GM12878 (cell line): Measurements from ENCODE around the gene ZNF284. TPM values are rescaled to one million over a fixed set of nuclear protein-coding genes. Genes with fewer than 3 reads are reported as not detected.

Experiments used
- ATAC-seq: fragments of 200-7000 bp; cut with Tn5 transposase; 3 replicates; pipeline ENCODE4 v1.9.1; 2020; ENCODE audit warnings: mild to moderate bottlenecking, moderate library complexity
- BruUV-seq: library from RNA; stranded (reverse); fragments of 400-500 nt; replicated peaks from 2 replicates; lab custom pipeline; 2021; lab: Mats Ljungman, UMichigan
- CTCF ChIA-PET: fragments of 300-600 bp; sonication (Branson Sonifier 250); formaldehyde crosslinking; extraction: SDS; loops from one replicate; lab custom pipeline; 2021; ENCODE audit warnings: inconsistent platforms; lab: Yijun Ruan, JAX
- POLR2A ChIA-PET: fragments of 350-600 bp; formaldehyde crosslinking; extraction: SDS; loops from one replicate; lab custom pipeline; 2021; ENCODE audit warnings: inconsistent platforms; lab: Charles Lee
- RAD21 ChIA-PET: fragments of 300-600 bp; sonication (Branson Sonifier 250); formaldehyde crosslinking; loops from one replicate; lab custom pipeline; 2023; ENCODE audit warnings: antibody characterized with exemption; ENCODE audit not compliant: unreplicated experiment; lab: Charles Lee
- SMC1A ChIA-PET: fragments of 300-600 bp; sonication (Branson Sonifier 250); formaldehyde crosslinking; loops from one replicate; lab custom pipeline; 2023; ENCODE audit not compliant: unreplicated experiment, uncharacterized antibody; lab: Charles Lee
- DNase-seq: peaks from one replicate; pipeline ENCODE4 v3.0.0-alpha.2; 2011; ENCODE audit warnings: low read depth, low spot score
- FAIRE-seq: peaks from 3 replicates; lab custom pipeline; 2011; peaks lifted over from hg19 to GRCh38; lab: Jason Lieb, UNC
- H2AFZ ChIP-seq: 2 replicates; pipeline ENCODE4 v1.6.0; 2011; ENCODE audit warnings: low read depth, low read length, control low read depth; ENCODE audit not compliant: control insufficient read depth
- H3K27ac ChIP-seq: 2 replicates; pipeline ENCODE4 v1.5.1; 2011; ENCODE audit warnings: control low read depth; ENCODE audit not compliant: control insufficient read depth, insufficient read depth
- H3K27me3 ChIP-seq, 2 experiments: replicated peaks in 1 of 2; 2 replicates each; pipeline versions ENCODE4 v1.6.0 to v1.6.1; 2011; ENCODE audit warnings: low read length in 1 of 2; ENCODE audit not compliant: control insufficient read depth in 2 of 2, insufficient read depth in 2 of 2
- H3K36me3 ChIP-seq, 2 experiments: 2 replicates each; pipeline ENCODE4 v1.5.1; 2011; ENCODE audit warnings: low read length in 1 of 2; ENCODE audit not compliant: control insufficient read depth in 2 of 2, insufficient read depth in 2 of 2
- H3K4me1 ChIP-seq: 2 replicates; pipeline ENCODE4 v1.6.1; 2011; ENCODE audit warnings: mild to moderate bottlenecking, low read length, moderate library complexity, mixed read lengths; ENCODE audit not compliant: control insufficient read depth, insufficient read depth
- H3K4me2 ChIP-seq: 2 replicates; pipeline ENCODE4 v1.6.0; 2011; ENCODE audit warnings: control low read depth; ENCODE audit not compliant: control insufficient read depth, insufficient read depth
- H3K4me3 ChIP-seq: fragments of 200-600 bp; sonication (generic); 2 replicates; pipeline ENCODE4 v1.5.1; 2016
- H3K79me2 ChIP-seq: 2 replicates; pipeline ENCODE4 v1.6.0; 2011; ENCODE audit warnings: low read length; ENCODE audit not compliant: control insufficient read depth, insufficient read depth
- H3K9ac ChIP-seq: 2 replicates; pipeline ENCODE4 v1.8.0; 2011; ENCODE audit warnings: low read length, control low read depth, mixed read lengths; ENCODE audit not compliant: control insufficient read depth, insufficient read depth
- H3K9me3 ChIP-seq: replicated peaks from 3 replicates; pipeline ENCODE4 v1.5.1; 2011; ENCODE audit warnings: mild to moderate bottlenecking, low read length; ENCODE audit not compliant: control insufficient read depth, insufficient read depth
- H4K20me1 ChIP-seq: 2 replicates; pipeline ENCODE4 v1.6.0; 2011; ENCODE audit not compliant: control insufficient read depth, insufficient read depth
- ETV6 ChIP-seq, 2 experiments: fragments of 450-650 bp in 1 of 2; IDR thresholded peaks in 1 of 2; conservative IDR thresholded peaks in 1 of 2; 2 replicates each; pipeline ENCODE4 v1.6.1; 2014; ENCODE audit warnings: antibody characterized with exemption in 1 of 2, borderline replicate concordance in 1 of 2, low read depth in 1 of 2, mild to moderate bottlenecking in 1 of 2, moderate library complexity in 1 of 2
- HCFC1 ChIP-seq: fragments of 150-350 bp; IDR thresholded peaks from 2 replicates; pipeline ENCODE4 v1.6.1; 2014; ENCODE audit warnings: low read length
- HDAC6 ChIP-seq: fragments of 200-600 bp; sonication (generic); IDR thresholded peaks from one replicate; pipeline ENCODE4 v1.8.0; 2017; ENCODE audit warnings: antibody characterized with exemption; ENCODE audit not compliant: unreplicated experiment
- IRF4 ChIP-seq: IDR thresholded peaks from 2 replicates; pipeline ENCODE4 v1.6.1; 2011; ENCODE audit warnings: low read depth, low read length
- MAX ChIP-seq: IDR thresholded peaks from 2 replicates; pipeline ENCODE4 v1.6.1; 2012; ENCODE audit warnings: low read depth, low read length, improper control_type of control experiment
- MTA3 ChIP-seq: IDR thresholded peaks from 2 replicates; pipeline ENCODE4 v1.6.1; 2012; ENCODE audit warnings: low read length, inconsistent platforms, borderline replicate concordance
- NBN ChIP-seq: fragments of 450-650 bp; IDR thresholded peaks from 2 replicates; pipeline ENCODE4 v1.6.1; 2016
- NR2F1 ChIP-seq: fragments of 450-650 bp; conservative IDR thresholded peaks from 2 replicates; pipeline ENCODE4 v1.6.1; 2017; ENCODE audit warnings: mild to moderate bottlenecking
- RCOR1 ChIP-seq: conservative IDR thresholded peaks from 2 replicates; pipeline ENCODE4 v1.6.1; 2012; ENCODE audit warnings: low read depth, low read length, improper control_type of control experiment
- STAT3 ChIP-seq: IDR thresholded peaks from 2 replicates; pipeline ENCODE4 v1.6.1; 2011; ENCODE audit warnings: low read depth, low read length, improper control_type of control experiment
- SUZ12 ChIP-seq: fragments of 200-600 bp; sonication (generic); IDR thresholded peaks from one replicate; pipeline ENCODE4 v1.6.1; 2018; ENCODE audit warnings: antibody characterized with exemption, mild to moderate bottlenecking; ENCODE audit not compliant: unreplicated experiment
- YBX1 ChIP-seq: fragments of 450-650 bp; IDR thresholded peaks from 2 replicates; pipeline ENCODE4 v1.6.1; 2016; ENCODE audit warnings: antibody characterized with exemption
- ZNF384 ChIP-seq: IDR thresholded peaks from 2 replicates; pipeline ENCODE4 v1.6.1; 2012; ENCODE audit warnings: low read depth, mild to moderate bottlenecking, low read length, improper control_type of control experiment, borderline replicate concordance
- WGBS: methylation state at CpG from one replicate; pipeline ENCODE4 v1.1.6; 2016; ENCODE audit warnings: low lambda C conversion rate; ENCODE audit not compliant: insufficient replicate concordance, insufficient coverage; ENCODE audit errors: missing lambda C conversion rate; 5-methylcytosine and 5-hydroxymethylcytosine counted together
- in situ Hi-C: fragments of 300-500 bp; cut with MboI; formaldehyde crosslinking; loops from 9 replicates; pipeline ENCODE4 v1.14.3; 2018; ENCODE audit warnings: mixed read lengths
- intact Hi-C: fragments of 100-400 bp; cut with micrococcal nuclease; formaldehyde crosslinking; loops from one replicate; pipeline ENCODE4 v1.14.2; 2022; ENCODE audit not compliant: unreplicated experiment
- polyA plus RNA-seq, 11 experiments: library from polyadenylated mRNA; depleted of rRNA in 4 of 11; unstranded in 6 of 11; stranded (reverse) in 5 of 11; fragments of >200 nt; fragmentation: Nextera tagmentation in 4 of 11; fragmentation: Illumina TruSeq in 1 of 11; extraction: Ambion mirVana in 4 of 11; extraction: Trizol in 1 of 11; gene quantifications; 1 replicate in 1 of 11; 2 replicates in 10 of 11; pipeline versions ENCODE4 v1.2.1 to v1.2.3, GENCODE V29; 2011 to 2016; ENCODE audit warnings: inconsistent platforms in 2 of 11, missing spikeins in 2 of 11, low read depth in 1 of 11
- total RNA-seq, 4 experiments: library from RNA; depleted of rRNA in 3 of 4; stranded (reverse); fragments of >200 nt in 3 of 4; fragmentation: Illumina TruSeq in 1 of 4; extraction: Trizol in 1 of 4; gene quantifications; 2 replicates each; pipeline versions ENCODE4 v1.2.1 to v1.2.3, GENCODE V29; 2013 to 2021
- TF ChIP-seq, protein P1 (sequence below): IDR thresholded peaks from 2 replicates; pipeline ENCODE4 v1.6.1; 2012; ENCODE audit warnings: low read depth, low read length, improper control_type of control experiment
- TF ChIP-seq, protein P2 (sequence below): IDR thresholded peaks from 2 replicates; pipeline ENCODE4 v1.6.1; 2011; ENCODE audit warnings: borderline replicate concordance, low read depth, mild to moderate bottlenecking, moderate library complexity, mixed read lengths, low read length; ENCODE audit not compliant: insufficient read depth; ENCODE audit errors: extremely low read length

Gene ZNF284
- total and polyA plus RNA-seq, 10 of the 15 experiments (the other 5 are each of a cell fraction or from before 2014, with no cell fraction given), result 0.35 to 1.7 (median 0.60) TPM

DNA sequence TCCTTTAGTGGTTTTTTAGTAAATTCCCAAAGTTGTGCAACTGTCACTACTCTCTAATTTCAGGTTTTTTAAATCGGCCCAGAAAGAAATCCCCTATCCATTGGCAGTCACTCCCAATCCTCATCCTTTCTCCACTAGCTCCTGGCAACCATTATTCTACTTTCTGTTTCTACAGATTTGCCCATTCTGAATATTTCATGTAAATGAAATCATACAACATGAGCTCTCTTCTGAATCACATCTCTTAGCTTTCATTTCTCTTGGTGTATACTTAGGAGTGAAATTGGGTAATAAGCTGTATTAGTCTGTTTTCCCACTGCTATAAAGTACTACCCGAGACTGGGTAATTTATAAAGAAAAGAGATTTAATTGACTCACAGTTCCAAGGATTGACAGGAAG lies 29.8 kb upstream of the ZNF284 start:
- Histone ChIP-seq H4K20me1 (no peaks in the 10 kb centered on the region), H3K79me2 (no peaks in the 10 kb centered on the region), H3K4me2 (no peak overlapping the region), H3K27ac (no peak overlapping the region), H3K4me1 (no peaks in the 10 kb centered on the region), H3K4me3 (no peak overlapping the region), H3K36me3 (no peaks in the 10 kb centered on the region), H3K9me3 (no peaks in the 10 kb centered on the region; the same call in 2 of the 3 replicates), H3K27me3 (no peaks in the 10 kb centered on the region), H3K9ac (no peak overlapping the region), H2AFZ (no peak overlapping the region)
- POLR2A ChIA-PET, result no interaction called here
- intact Hi-C loops, result no loop called here
- TF ChIP-seq ETV6 (conservative IDR thresholded peaks at IDR 0.05 in 1 of 2, IDR thresholded peaks at IDR 0.05 in 1 of 2; ENCODE audit: borderline replicate concordance in 1 of 2, low read depth in 1 of 2) (no peak), MAX (no peak), MTA3 (no peak), RCOR1 (no peak), NBN (no peak), NR2F1 (no peak), SUZ12 (no peak), STAT3 (no peak), YBX1 (no peak), HCFC1 (no peak), IRF4 (no peak), HDAC6 (no peak), ZNF384 (no peak)
- TF ChIP-seq, protein P1, sequence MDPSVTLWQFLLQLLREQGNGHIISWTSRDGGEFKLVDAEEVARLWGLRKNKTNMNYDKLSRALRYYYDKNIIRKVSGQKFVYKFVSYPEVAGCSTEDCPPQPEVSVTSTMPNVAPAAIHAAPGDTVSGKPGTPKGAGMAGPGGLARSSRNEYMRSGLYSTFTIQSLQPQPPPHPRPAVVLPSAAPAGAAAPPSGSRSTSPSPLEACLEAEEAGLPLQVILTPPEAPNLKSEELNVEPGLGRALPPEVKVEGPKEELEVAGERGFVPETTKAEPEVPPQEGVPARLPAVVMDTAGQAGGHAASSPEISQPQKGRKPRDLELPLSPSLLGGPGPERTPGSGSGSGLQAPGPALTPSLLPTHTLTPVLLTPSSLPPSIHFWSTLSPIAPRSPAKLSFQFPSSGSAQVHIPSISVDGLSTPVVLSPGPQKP, result no peak
- TF ChIP-seq, protein P2, sequence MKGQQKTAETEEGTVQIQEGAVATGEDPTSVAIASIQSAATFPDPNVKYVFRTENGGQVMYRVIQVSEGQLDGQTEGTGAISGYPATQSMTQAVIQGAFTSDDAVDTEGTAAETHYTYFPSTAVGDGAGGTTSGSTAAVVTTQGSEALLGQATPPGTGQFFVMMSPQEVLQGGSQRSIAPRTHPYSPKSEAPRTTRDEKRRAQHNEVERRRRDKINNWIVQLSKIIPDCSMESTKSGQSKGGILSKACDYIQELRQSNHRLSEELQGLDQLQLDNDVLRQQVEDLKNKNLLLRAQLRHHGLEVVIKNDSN, result no peak
- FAIRE-seq, result no peak
- 0% methylated on average over 2 of the region's 2 CpGs for WGBS
- no peak for DNase-seq
- RAD21 ChIA-PET, result no interaction called here
- SMC1A ChIA-PET, result interaction anchor here (1.4 kb wide), 1 partner anchor 40 kb away, joined by 4 read pairs; no protein-coding TSS in a partner anchor
- BruUV-seq, result no TSS peak
- ATAC-seq, result no peak
- CTCF ChIA-PET, result interaction anchor here (0.8 to 1.5 kb wide), 2 partner anchors 8 to 10 kb away, joined by 3 read pairs; no protein-coding TSS in a partner anchor
- in situ Hi-C loops, result no loop called here
